BJ (cell line): ENCODE data around the gene FOSL2. TPM values are rescaled to one million over a fixed set of nuclear protein-coding genes. Genes with fewer than 3 reads are reported as not detected.

Experiments
- CTCF ChIA-PET: fragments of 350-600 bp; formaldehyde crosslinking; extraction: SDS; loops from one replicate; lab custom pipeline; 2021; ENCODE audit warnings: antibody characterized with exemption, inconsistent platforms; lab: Yijun Ruan, JAX
- POLR2A ChIA-PET: fragments of 300-600 bp; sonication (Branson Sonifier 250); formaldehyde crosslinking; extraction: SDS; loops from one replicate; lab custom pipeline; 2021; ENCODE audit warnings: antibody characterized with exemption; lab: Charles Lee
- DNase-seq: peaks from one replicate; pipeline ENCODE4 v3.0.0-alpha.2; 2011; ENCODE audit warnings: low read depth
- H3K27me3 ChIP-seq: 2 replicates; pipeline ENCODE4 v1.6.0; 2011; ENCODE audit warnings: low read length; ENCODE audit not compliant: control insufficient read depth, insufficient read depth
- H3K36me3 ChIP-seq: 2 replicates; pipeline ENCODE4 v1.5.1; 2011; ENCODE audit warnings: low read length; ENCODE audit not compliant: control insufficient read depth, insufficient read depth
- H3K4me3 ChIP-seq: 2 replicates; pipeline ENCODE4 v1.5.1; 2011; ENCODE audit warnings: low read depth, mild to moderate bottlenecking, control low read depth, low read length
- polyA plus RNA-seq: library from polyadenylated mRNA; depleted of rRNA; stranded (reverse); fragments of >200 nt; gene quantifications from 2 replicates; pipeline ENCODE4 v1.2.3, GENCODE V29; 2011
- TF ChIP-seq, protein P1 (sequence below): IDR thresholded peaks from 2 replicates; pipeline ENCODE4 v1.5.1; 2011; ENCODE audit warnings: low read depth, mild to moderate bottlenecking, control low read depth, inconsistent platforms, low read length, moderate library complexity; ENCODE audit not compliant: insufficient read depth

Gene FOSL2
- polyA plus RNA-seq, 1 experiment: 52.5 TPM

DNA sequence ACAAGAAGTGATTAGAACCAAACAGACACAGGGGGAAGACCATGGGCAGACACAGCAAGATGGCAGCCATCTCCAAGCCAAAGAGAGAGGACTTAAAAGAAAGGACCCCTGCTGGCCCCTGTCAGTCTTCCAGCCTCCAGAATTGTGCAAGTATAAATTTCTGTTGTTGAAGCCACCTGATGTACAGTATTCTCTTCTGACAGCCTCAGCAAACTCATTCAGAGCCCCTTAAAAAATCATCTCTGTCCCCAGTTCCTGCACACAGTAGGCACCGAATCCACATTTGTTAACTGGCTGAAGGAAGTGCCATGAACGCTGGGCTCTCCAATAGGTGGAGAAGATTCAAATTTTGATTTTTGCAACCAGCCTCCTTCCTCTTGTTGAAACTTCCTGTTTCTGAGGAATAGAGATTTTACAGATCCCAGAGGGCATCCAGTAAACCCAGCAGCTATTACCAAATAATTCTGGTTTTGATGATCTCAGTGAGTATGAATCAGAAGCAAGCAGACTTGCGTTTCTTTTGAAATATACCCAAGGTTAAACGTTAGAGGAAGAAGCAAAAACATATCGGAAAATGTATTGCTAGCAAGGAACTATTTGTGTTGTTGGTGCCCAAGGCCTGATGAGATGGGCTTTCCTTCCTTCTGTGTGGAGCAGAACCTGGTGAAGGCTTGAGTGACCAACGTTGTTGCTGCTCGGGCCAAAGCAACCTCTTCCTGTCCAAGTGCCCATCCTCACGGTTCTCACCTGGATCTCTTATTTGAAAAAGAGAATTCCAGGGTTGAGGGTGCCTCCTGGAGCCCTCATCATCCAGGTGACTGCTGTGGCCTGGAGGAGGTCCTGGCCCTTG lies 55.5 kb downstream of the FOSL2 start:
- Histone ChIP-seq H3K4me3 (no peak overlapping the region), H3K27me3 (no peaks in the 10 kb centered on the region), H3K36me3 (no peaks in the 10 kb centered on the region)
- peak; percentile 86 for DNase-seq
- ChIA-PET CTCF (interaction anchor here (0.6 to 1.7 kb wide), 5 partner anchors 34 to 744 kb away, joined by 3 to 4 read pairs (median 3); no protein-coding TSS in a partner anchor), POLR2A (interaction anchor here (0.5 to 0.8 kb wide), 2 partner anchors 19 to 742 kb away, joined by 3 to 4 read pairs; no protein-coding TSS in a partner anchor)
- TF ChIP-seq, protein P1, sequence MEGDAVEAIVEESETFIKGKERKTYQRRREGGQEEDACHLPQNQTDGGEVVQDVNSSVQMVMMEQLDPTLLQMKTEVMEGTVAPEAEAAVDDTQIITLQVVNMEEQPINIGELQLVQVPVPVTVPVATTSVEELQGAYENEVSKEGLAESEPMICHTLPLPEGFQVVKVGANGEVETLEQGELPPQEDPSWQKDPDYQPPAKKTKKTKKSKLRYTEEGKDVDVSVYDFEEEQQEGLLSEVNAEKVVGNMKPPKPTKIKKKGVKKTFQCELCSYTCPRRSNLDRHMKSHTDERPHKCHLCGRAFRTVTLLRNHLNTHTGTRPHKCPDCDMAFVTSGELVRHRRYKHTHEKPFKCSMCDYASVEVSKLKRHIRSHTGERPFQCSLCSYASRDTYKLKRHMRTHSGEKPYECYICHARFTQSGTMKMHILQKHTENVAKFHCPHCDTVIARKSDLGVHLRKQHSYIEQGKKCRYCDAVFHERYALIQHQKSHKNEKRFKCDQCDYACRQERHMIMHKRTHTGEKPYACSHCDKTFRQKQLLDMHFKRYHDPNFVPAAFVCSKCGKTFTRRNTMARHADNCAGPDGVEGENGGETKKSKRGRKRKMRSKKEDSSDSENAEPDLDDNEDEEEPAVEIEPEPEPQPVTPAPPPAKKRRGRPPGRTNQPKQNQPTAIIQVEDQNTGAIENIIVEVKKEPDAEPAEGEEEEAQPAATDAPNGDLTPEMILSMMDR: no peak

DNA sequence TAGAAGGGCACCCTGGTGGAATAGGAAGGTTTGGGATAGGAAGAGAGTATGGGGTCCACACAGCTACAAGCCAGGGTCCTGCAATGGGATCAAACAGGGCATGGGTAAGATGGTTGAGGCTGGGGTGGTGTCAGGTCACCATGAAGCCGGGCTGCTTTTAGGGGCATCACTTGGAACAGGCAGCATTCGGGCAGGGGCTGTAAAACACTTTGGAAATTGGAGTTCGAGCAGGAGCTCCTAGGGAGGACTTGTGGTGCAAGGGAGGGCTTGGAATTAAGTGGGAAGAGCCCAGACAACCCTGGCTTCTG lies 56.1 kb downstream of the FOSL2 start:
- TF ChIP-seq, protein P1: no peak

DNA sequence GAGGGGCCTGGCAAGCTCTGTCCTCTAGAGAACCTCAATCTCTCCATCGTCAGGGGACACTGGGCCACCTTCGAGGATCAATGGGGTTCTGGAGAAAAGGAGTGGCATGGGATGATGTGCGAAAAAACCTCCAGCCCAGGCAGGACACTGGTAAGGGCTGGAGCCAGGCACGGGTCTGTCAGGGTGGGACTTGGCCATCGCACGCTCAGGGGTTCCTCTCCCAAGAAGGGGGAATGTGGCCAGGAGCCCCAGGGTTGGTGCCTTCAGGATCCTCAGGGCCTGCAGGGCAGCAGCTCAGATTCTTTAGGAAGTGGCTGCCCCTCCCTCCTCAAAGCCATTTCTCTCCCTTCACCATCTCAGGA lies 56.4 kb downstream of the FOSL2 start:
- H3K36me3 ChIP-seq: no peaks in the 10 kb centered on the region
- no peaks in the 10 kb centered on the region for H3K27me3 ChIP-seq
- no peak for DNase-seq
- ChIA-PET CTCF (interaction anchor here (0.8 to 1.7 kb wide), 4 partner anchors 35 to 745 kb away, joined by 3 to 4 read pairs (median 3); no protein-coding TSS in a partner anchor), POLR2A (no interaction called here)
- H3K4me3 ChIP-seq: no peak overlapping the region
- TF ChIP-seq, protein P1: no peak

More for the DNA sequence above, 56.1 kb downstream of the FOSL2 start:
- CTCF ChIA-PET: interaction anchor here (0.8 to 1.7 kb wide), 4 partner anchors 35 to 745 kb away, joined by 3 to 4 read pairs (median 3); no protein-coding TSS in a partner anchor
- POLR2A ChIA-PET: no interaction called here
- Histone ChIP-seq H3K27me3 (no peaks in the 10 kb centered on the region), H3K36me3 (no peaks in the 10 kb centered on the region), H3K4me3 (no peak overlapping the region)
- DNase-seq: no peak

GRCh38 chr2:28449488-28450395 lies 57.1 kb downstream of the FOSL2 start:
- DNase-seq: no peak
- ChIA-PET CTCF (interaction anchor here (0.9 to 2.0 kb wide), 4 partner anchors 36 to 766 kb away, joined by 3 to 6 read pairs (median 4); no protein-coding TSS in a partner anchor), POLR2A (no interaction called here)
- H3K27me3 ChIP-seq: no peaks in the 10 kb centered on the region
- TF ChIP-seq, protein P1: no peak
- no peak overlapping the region for H3K4me3 ChIP-seq
- no peaks in the 10 kb centered on the region for H3K36me3 ChIP-seq
